SK-N-SH treated with all-trans-retinoic acid at 6 μM for 48 hours (cell line): ENCODE results near the gene CCL27.

ENCODE experiments used
- ATAC-seq: fragments of 200-7000 bp; cut with Tn5 transposase; 3 replicates; pipeline ENCODE4 v1.9.1; 2020; ENCODE audit warnings: mild to moderate bottlenecking, moderate library complexity
- ARNTL ChIP-seq: fragments of 450-650 bp; formaldehyde crosslinking; IDR thresholded peaks from 2 replicates; pipeline ENCODE4 v1.5.0; 2020; ENCODE audit warnings: low read depth, mild to moderate bottlenecking, moderate library complexity, borderline replicate concordance
- BACH2 ChIP-seq: fragments of 250-450 bp; sonication (Bioruptor Pico); IDR thresholded peaks from 2 replicates; pipeline ENCODE4 v1.9.0; 2021; ENCODE audit warnings: mild to moderate bottlenecking, borderline replicate concordance
- CREB5 ChIP-seq: fragments of 250-450 bp; sonication (Bioruptor Pico); IDR thresholded peaks from 2 replicates; pipeline ENCODE4 v1.5.1; 2020; ENCODE audit warnings: low read depth, mild to moderate bottlenecking, moderate library complexity
- CSDC2 ChIP-seq: fragments of 250-450 bp; sonication (Bioruptor Pico); IDR thresholded peaks from 2 replicates; pipeline ENCODE4 v1.5.0; 2020; ENCODE audit warnings: mild to moderate bottlenecking, moderate library complexity
- ESRRG ChIP-seq: fragments of 250-450 bp; sonication (Bioruptor Pico); IDR thresholded peaks from 2 replicates; pipeline ENCODE4 v1.6.1; 2021; ENCODE audit warnings: mild to moderate bottlenecking
- POU6F1 ChIP-seq: fragments of 250-450 bp; sonication (Bioruptor Pico); IDR thresholded peaks from 2 replicates; pipeline ENCODE4 v1.8.0; 2021; ENCODE audit warnings: low read depth, mild to moderate bottlenecking, moderate library complexity, borderline replicate concordance
- PPARA ChIP-seq: fragments of 250-450 bp; sonication (Bioruptor Pico); IDR thresholded peaks from 2 replicates; pipeline ENCODE4 v1.5.0; 2020; ENCODE audit warnings: mild to moderate bottlenecking, borderline replicate concordance
- RARB ChIP-seq: fragments of 250-450 bp; sonication (Bioruptor Pico); IDR thresholded peaks from 2 replicates; pipeline ENCODE4 v1.8.0; 2021; ENCODE audit warnings: mild to moderate bottlenecking, moderate library complexity
- SNAI2 ChIP-seq: fragments of 250-450 bp; sonication (Bioruptor Pico); IDR thresholded peaks from 2 replicates; pipeline ENCODE4 v1.5.0; 2020; ENCODE audit warnings: mild to moderate bottlenecking, moderate library complexity
- TCF4 ChIP-seq: fragments of 250-450 bp; sonication (Bioruptor Pico); IDR thresholded peaks from 2 replicates; pipeline ENCODE4 v1.8.0; 2021; ENCODE audit warnings: mild to moderate bottlenecking, moderate library complexity, borderline replicate concordance
- TOX ChIP-seq: fragments of 250-450 bp; sonication (Bioruptor Pico); IDR thresholded peaks from 2 replicates; pipeline ENCODE4 v1.8.0; 2021; ENCODE audit warnings: mild to moderate bottlenecking, moderate library complexity, borderline replicate concordance
- ZC3H10 ChIP-seq: fragments of 250-450 bp; sonication (Bioruptor Pico); IDR thresholded peaks from 2 replicates; pipeline ENCODE4 v1.5.1; 2021; ENCODE audit warnings: mild to moderate bottlenecking, moderate library complexity
- ZFP30 ChIP-seq: fragments of 450-650 bp; formaldehyde crosslinking; IDR thresholded peaks from 2 replicates; pipeline ENCODE4 v1.5.0; 2022; ENCODE audit warnings: mild to moderate bottlenecking, moderate library complexity
- ZNF70 ChIP-seq: fragments of 450-650 bp; formaldehyde crosslinking; IDR thresholded peaks from 2 replicates; pipeline ENCODE4 v1.5.0; 2020; ENCODE audit warnings: mild to moderate bottlenecking, moderate library complexity
- TF ChIP-seq, protein P1 (sequence below): fragments of 250-450 bp; sonication (Bioruptor Pico); IDR thresholded peaks from 2 replicates; pipeline ENCODE4 v1.5.1; 2021; ENCODE audit warnings: mild to moderate bottlenecking, moderate library complexity
- TF ChIP-seq, protein P2 (sequence below): fragments of 250-450 bp; sonication (Bioruptor Pico); IDR thresholded peaks from 2 replicates; pipeline ENCODE4 v1.5.0; 2020; ENCODE audit warnings: mild to moderate bottlenecking, moderate library complexity

CCL27 gene

GRCh38 chr9:34624475-34625185, 37.8 kb downstream of the CCL27 start:
- ATAC-seq: no peak
- TF ChIP-seq ESRRG: no peak
- TF ChIP-seq, protein P1, sequence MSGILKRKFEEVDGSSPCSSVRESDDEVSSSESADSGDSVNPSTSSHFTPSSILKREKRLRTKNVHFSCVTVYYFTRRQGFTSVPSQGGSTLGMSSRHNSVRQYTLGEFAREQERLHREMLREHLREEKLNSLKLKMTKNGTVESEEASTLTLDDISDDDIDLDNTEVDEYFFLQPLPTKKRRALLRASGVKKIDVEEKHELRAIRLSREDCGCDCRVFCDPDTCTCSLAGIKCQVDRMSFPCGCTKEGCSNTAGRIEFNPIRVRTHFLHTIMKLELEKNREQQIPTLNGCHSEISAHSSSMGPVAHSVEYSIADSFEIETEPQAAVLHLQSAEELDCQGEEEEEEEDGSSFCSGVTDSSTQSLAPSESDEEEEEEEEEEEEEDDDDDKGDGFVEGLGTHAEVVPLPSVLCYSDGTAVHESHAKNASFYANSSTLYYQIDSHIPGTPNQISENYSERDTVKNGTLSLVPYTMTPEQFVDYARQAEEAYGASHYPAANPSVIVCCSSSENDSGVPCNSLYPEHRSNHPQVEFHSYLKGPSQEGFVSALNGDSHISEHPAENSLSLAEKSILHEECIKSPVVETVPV (CRISPR knock-in tag): no peak
- no peak for TF ChIP-seq TCF4
- no peak for TF ChIP-seq RARB (CRISPR knock-in tag)
- no peak for TF ChIP-seq POU6F1
- TF ChIP-seq CREB5 (CRISPR knock-in tag): no peak
- no peak for TF ChIP-seq ZNF70 (CRISPR knock-in tag)

DNA sequence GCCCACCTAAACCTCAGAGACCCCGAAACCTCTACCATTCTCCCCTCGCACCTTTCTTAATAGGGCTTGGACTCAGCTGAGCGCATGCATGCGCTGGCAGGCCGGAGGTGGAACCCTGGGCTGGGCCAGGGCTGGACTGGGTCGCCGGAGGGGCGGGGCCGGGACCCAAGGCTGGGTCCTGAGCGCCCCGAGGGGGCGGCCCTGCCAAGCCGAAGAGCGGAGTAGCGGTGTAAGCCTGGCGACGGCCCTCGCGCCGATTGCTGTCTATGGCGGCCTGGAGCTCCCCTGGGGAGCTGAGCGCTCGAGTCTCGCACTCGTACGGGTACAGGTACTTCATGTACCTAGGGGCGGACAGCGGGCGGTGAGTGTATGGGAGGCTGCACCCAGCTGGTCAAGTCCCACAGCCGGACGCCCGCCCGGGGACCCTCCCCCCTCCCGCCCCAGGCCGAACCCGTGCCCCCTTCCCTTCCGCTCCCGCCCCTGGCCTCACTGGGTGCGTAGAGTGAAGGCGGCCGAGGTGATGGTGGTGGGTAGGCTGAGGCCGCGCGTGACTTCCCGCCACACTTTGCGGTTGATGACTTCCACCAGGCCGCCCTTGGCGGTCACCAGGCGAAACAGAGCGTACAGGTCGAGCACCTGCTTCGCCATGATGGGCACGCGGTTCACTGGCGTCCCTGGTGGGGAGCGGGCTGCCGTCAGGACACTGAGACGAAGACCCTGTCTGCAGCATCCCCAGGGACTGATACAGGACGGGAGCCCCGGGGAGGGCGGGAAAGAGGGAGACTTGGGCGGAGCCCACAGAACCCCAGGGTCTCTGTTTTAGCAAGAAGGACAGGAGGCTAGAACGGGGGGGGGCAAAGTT, 38.9 kb downstream of the CCL27 start:
- no peak for TF ChIP-seq POU6F1
- TF ChIP-seq BACH2 (CRISPR knock-in tag): no peak
- TF ChIP-seq TCF4: no peak
- TF ChIP-seq, protein P1 (CRISPR knock-in tag): no peak
- no peak for TF ChIP-seq ZC3H10 (CRISPR knock-in tag)
- no peak for TF ChIP-seq ZNF70 (CRISPR knock-in tag)
- TF ChIP-seq SNAI2 (CRISPR knock-in tag): no peak
- TF ChIP-seq ESRRG: no peak
- no peak for TF ChIP-seq RARB (CRISPR knock-in tag)
- no peak for TF ChIP-seq PPARA (CRISPR knock-in tag)
- TF ChIP-seq ZFP30 (CRISPR knock-in tag): no peak
- TF ChIP-seq ARNTL (CRISPR knock-in tag): no peak
- no peak for TF ChIP-seq TOX (CRISPR knock-in tag)
- TF ChIP-seq, protein P2, sequence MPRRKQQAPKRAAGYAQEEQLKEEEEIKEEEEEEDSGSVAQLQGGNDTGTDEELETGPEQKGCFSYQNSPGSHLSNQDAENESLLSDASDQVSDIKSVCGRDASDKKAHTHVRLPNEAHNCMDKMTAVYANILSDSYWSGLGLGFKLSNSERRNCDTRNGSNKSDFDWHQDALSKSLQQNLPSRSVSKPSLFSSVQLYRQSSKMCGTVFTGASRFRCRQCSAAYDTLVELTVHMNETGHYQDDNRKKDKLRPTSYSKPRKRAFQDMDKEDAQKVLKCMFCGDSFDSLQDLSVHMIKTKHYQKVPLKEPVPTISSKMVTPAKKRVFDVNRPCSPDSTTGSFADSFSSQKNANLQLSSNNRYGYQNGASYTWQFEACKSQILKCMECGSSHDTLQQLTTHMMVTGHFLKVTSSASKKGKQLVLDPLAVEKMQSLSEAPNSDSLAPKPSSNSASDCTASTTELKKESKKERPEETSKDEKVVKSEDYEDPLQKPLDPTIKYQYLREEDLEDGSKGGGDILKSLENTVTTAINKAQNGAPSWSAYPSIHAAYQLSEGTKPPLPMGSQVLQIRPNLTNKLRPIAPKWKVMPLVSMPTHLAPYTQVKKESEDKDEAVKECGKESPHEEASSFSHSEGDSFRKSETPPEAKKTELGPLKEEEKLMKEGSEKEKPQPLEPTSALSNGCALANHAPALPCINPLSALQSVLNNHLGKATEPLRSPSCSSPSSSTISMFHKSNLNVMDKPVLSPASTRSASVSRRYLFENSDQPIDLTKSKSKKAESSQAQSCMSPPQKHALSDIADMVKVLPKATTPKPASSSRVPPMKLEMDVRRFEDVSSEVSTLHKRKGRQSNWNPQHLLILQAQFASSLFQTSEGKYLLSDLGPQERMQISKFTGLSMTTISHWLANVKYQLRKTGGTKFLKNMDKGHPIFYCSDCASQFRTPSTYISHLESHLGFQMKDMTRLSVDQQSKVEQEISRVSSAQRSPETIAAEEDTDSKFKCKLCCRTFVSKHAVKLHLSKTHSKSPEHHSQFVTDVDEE (CRISPR knock-in tag): no peak
- no peak for TF ChIP-seq CSDC2 (CRISPR knock-in tag)
- no peak for ATAC-seq
